Tibial artery (tissue), 4 donors: ENCODE measurements around the gene CACNA1D.

ENCODE experiments used
- DNase-seq, 2 donors: peaks; one replicate each; pipeline ENCODE4 v3.0.0-alpha.2; 2019
- H3K27ac ChIP-seq, 2 donors: fragments of 200-600 bp; sonication (generic) in 1 of 2; 1 replicate in 1 of 2; 2 replicates in 1 of 2; pipeline ENCODE4 v1.5.1; 2018 to 2019; ENCODE audit warnings: mild to moderate bottlenecking in 1 of 2
- H3K27me3 ChIP-seq, 2 donors: fragments of 200-600 bp; sonication (generic) in 1 of 2; one replicate each; pipeline versions ENCODE4 v1.5.1 to v1.6.0; 2016 to 2019
- H3K36me3 ChIP-seq, 3 donors: fragments of 200-600 bp; sonication (generic) in 2 of 3; one replicate each; pipeline ENCODE4 v1.5.1; 2016 to 2019; ENCODE audit warnings: mild to moderate bottlenecking in 2 of 3
- H3K4me1 ChIP-seq, 4 donors: fragments of 200-600 bp; sonication (generic) in 2 of 4; 1 replicate in 3 of 4; 2 replicates in 1 of 4; pipeline ENCODE4 v1.5.1; 2016 to 2019
- H3K4me3 ChIP-seq, 2 donors: fragments of 200-600 bp; sonication (generic) in 1 of 2; 1 replicate in 1 of 2; 2 replicates in 1 of 2; pipeline ENCODE4 v1.5.1; 2018 to 2019; ENCODE audit warnings: mild to moderate bottlenecking in 2 of 2
- H3K9me3 ChIP-seq, 3 donors: fragments of 200-600 bp; sonication (generic) in 1 of 3; one replicate each; pipeline ENCODE4 v1.5.1; 2016 to 2019
- CTCF ChIP-seq, 2 experiments: fragments of 200-600 bp in 1 of 2; fragments of 450-650 bp in 1 of 2; IDR thresholded peaks; one replicate each; pipeline ENCODE4 v1.5.1; 2017 to 2019; ENCODE audit warnings: antibody characterized with exemption in 2 of 2, mild to moderate bottlenecking in 1 of 2, moderate library complexity in 1 of 2
- intact Hi-C: fragments of 100-400 bp; cut with DNase I; formaldehyde crosslinking; loops from one replicate; pipeline ENCODE4 v1.15.0; 2023; ENCODE audit warnings: low total_unique reads

CACNA1D gene

GRCh38 chr3:53595660-53596059, 101.2 kb downstream of the CACNA1D start:
- DNase-seq, result no peak
- H3K4me1 ChIP-seq, result no peaks in the 10 kb centered on the region
- H3K27me3 ChIP-seq, result no peaks in the 10 kb centered on the region
- H3K4me3 ChIP-seq, result no peak overlapping the region
- TF ChIP-seq CTCF (IDR thresholded peaks at IDR 0.05), result no peak
- intact Hi-C loops, result no loop called here
- H3K27ac ChIP-seq, result no peak overlapping the region
- H3K36me3 ChIP-seq, result no peaks in the 10 kb centered on the region
- no peaks in the 10 kb centered on the region for H3K9me3 ChIP-seq

DNA sequence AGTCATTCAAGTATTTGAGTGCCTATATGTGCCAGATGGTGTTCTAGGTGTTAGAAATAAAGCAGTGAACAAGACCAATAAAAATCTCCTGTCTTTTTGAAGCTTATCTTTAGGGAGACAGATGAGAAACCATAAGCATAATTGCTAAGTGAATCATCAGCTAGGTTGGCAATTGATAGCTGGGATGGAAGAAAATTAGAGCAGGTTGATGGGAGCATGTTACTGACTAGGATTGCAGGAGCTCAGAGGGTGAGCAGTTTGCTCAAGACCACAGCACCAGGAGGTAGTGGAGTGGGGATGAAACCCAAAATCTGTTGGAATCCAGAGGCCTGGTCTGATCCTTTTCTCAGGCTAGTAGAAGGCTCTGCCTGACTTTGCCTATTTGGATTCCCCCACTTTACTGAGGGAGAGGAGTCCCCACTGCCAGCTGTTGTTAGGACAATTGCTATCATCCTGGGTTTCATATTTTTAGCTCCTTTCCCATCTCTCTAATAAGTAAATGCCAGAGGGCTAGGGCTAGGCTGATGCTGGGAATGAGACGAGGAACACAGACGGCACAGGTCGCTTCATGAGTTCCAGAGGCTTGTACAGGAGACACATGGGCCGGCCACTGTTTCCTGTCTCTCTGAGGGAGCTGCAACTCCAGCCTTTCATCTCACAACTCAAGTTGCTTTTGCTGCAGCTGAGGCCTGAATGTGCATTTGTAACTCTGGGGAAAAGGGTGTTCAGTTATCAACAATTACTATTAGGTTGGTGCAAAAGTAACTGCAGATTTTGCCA, 102.9 kb downstream of the CACNA1D start:
- Histone ChIP-seq H3K27ac (no peak overlapping the region), H3K36me3 (no peaks in the 10 kb centered on the region), H3K4me1 (no peaks in the 10 kb centered on the region), H3K27me3 (no peaks in the 10 kb centered on the region), H3K4me3 (no peak overlapping the region), H3K9me3 (no peaks in the 10 kb centered on the region)
- intact Hi-C loops, result no loop called here
- DNase-seq, result no peak
- TF ChIP-seq CTCF (IDR thresholded peaks at IDR 0.05), result no peak

GRCh38 chr3:53599771-53600170, 105.4 kb downstream of the CACNA1D start:
- Histone ChIP-seq H3K36me3 (no peaks in the 10 kb centered on the region), H3K9me3 (no peaks in the 10 kb centered on the region), H3K27ac (no peak overlapping the region), H3K4me3 (no peak overlapping the region), H3K27me3 (peaks cover 0 to 5% of the 10 kb centered on the region in 2 donors), H3K4me1 (no peaks in the 10 kb centered on the region)
- no peak for DNase-seq
- no peak for TF ChIP-seq CTCF (IDR thresholded peaks at IDR 0.05)
- intact Hi-C loops, result no loop called here

DNA sequence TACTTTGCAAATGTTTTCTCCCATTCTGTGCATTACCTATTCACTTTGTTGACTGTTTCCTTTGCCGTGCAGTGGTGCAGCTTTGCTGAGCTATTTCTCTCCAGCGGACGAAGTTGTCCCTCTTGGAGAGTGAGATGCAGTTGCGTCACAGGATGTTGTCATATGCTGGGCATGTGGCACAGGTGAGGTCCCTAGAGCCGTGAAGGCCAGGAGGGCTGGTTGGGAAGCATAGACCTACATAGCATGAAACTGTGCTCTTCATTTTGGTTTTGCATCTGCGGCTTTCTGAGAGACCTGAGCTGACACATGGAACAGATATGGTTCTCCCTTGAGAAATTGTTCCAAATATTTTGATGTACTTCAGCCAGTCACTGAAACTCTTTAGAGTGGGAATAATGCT, 108.5 kb downstream of the CACNA1D start:
- TF ChIP-seq CTCF (IDR thresholded peaks at IDR 0.05), result no peak
- peaks cover 0 to 5% of the 10 kb centered on the region in 2 donors for H3K27me3 ChIP-seq
- peaks cover 0 to 10% (median 6%) of the 10 kb centered on the region in 3 donors for H3K9me3 ChIP-seq
- H3K4me1 ChIP-seq, result no peaks in the 10 kb centered on the region
- H3K4me3 ChIP-seq, result no peak overlapping the region
- no peaks in the 10 kb centered on the region for H3K36me3 ChIP-seq
- intact Hi-C loops, result no loop called here
- no peak overlapping the region for H3K27ac ChIP-seq
- DNase-seq, result no peak

- TF ChIP-seq CTCF (IDR thresholded peaks at IDR 0.05), result no peak
- H3K9me3 ChIP-seq, result peaks cover 0 to 10% (median 6%) of the 10 kb centered on the region in 3 donors
- peaks cover 0 to 5% of the 10 kb centered on the region in 2 donors for H3K27me3 ChIP-seq
- H3K36me3 ChIP-seq, result no peaks in the 10 kb centered on the region
- intact Hi-C loops, result no loop called here
- H3K4me1 ChIP-seq, result no peaks in the 10 kb centered on the region
- H3K4me3 ChIP-seq, result no peak overlapping the region
- no peak overlapping the region for H3K27ac ChIP-seq
- no peak for DNase-seq
These were observed 109.8 kb downstream of the CACNA1D start for GRCh38 chr3:53604232-53604631.
